Stimulated activated CD8-positive, alpha-beta memory T cell treated with anti-CD3 and anti-CD28 coated beads, Interleukin-4, amount 100 ng/mL, for 1 hour (primary cell): ENCODE data around the gene ABRACL.
"Not testable (repeated sequence)": the region's sequence is repeated elsewhere in the genome, so short reads cannot be mapped to it uniquely, and the experiment has no call there.

Experiments used
- DNase-seq, 2 donors: peaks; one replicate each; pipeline ENCODE4 v3.0.0-alpha.2; 2020; ENCODE audit warnings: low read depth in 2 of 2, low spot score in 1 of 2

Gene ABRACL

GRCh38 chr6:139010674-139011073 lies 17.9 kb upstream of the ABRACL start:
- DNase-seq, result no peak

GRCh38 chr6:139011980-139012379 lies 16.6 kb upstream of the ABRACL start:
- DNase-seq, result no peak

DNA sequence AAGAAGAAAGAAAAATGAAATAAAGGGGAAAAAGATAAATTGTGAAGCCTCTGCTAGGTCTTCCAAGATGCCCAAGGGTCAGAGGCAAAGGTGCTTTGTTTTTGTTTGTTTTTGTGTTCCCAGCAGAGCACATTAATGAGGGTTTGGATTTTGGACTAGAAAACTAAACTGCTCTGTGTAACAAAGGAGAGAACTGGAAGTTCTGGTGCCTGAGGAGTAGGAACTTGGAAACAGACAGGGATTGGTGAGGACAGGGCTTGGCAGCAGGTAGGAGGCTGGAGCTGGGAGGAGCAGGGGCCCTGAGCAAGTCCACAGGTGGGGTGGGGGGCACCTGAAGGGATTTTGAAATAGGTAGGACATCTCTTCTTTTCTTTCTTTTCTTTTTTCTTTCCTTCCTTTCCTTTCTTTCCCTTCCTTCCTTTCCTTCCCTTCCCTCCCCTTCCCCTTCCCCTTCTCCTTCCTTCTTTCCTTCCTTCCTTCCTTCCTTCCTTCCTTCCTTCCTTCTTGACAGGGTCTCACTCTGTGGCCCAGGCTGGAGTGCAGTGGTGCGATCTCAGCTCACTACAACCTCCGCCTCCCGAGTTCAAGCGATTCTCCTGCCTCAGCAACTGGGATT lies 15.3 kb upstream of the ABRACL start:
- DNase-seq, result no peak

DNA sequence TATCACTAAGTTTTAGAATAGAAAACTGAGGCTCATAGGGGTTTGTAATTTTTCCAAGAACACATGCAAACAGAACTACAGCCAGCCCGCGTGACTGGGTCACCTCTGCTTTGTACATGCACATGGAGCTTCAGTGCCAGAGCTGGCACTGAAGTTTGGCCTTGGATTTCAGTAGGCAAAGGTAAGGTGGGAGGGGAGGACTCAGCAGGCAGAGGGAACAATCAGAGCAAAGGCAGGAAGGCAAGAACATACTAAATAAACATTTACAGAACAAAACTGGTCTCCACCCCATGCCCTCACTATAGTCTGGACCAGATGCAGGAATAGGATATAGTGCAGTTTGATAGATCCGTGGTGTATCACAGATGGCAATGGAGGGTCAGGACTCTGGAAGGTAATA lies 13.6 kb upstream of the ABRACL start:
- DNase-seq, result no peak

- DNase-seq, result no peak
Measured at GRCh38 chr6:139016337-139017213, 12.0 kb upstream of the ABRACL start.

DNA sequence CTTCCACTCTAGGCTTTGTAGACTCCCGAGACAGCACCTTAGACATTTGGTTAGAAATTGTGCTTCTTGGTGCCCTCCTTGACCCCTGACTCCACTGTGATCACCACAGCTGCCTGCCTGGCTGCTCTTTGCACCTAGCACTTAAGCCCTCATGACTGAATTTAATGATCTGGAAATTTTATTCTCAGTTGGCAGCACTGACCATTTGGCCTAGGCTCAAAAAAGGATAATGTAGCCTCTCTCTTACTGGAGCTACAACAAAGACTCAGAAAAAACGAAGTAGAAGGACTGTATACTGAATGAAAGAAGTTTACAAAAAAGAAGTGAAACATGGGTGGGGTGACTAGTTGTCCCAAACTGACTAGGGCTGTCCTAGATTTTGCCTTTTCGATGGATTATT lies 11.3 kb upstream of the ABRACL start:
- no peak for DNase-seq

DNA sequence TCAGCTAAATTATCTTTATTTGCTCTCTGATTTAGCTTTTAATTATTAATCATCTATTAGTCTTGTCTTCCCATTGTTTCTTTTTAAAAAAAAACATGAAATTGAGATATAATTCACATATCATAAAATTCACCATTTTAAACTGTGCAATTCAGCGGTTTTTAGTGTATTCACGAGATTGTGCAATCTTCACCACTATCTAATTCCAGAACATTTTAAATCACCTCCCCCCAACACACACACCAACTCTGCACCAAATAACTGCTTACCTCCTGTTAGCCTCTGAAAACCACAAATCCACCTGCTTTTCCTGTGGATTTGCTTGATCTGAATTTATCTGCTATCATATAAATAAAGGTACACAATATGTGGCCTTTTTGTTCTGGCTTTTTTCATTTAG lies 8.8 kb upstream of the ABRACL start:
- DNase-seq, result no peak

DNA sequence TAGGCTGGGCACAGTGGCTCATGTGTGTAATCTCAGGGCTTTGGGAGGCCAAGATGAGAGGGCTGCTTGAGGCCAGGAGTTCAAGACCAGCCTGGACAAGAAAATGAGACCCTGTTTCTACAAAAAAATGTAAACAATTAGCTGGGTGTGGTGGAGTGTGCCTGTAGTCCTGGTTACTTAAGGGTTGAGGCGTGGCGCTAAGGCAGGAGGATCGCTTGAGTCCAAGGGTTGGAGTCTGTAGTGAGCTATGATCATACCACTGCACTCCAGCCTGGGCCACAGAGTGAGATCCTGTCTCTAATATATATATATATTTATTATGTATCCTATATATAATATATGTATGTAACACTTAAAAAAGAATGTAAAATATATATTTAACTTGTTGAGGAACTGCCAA lies 7.9 kb upstream of the ABRACL start:
- no peak for DNase-seq

DNA sequence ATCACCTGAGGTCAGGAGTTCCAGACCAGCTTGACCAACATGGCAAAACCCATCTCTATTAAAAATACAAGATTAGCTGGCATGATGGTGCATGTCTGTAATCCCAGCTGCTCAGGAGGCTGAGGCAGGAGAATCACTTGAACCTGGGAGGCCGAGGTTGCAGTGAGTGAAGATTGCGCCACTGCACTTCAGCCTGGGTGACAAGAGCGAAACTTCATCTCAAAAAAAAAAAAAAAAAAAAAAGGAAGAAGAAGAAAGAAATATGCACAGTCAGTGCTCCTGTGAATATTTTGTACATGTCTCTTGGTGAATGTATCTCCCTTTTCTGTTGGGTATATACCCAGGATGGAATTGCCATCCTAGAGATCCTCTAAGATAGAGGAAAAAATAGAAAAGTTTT lies 3.1 kb upstream of the ABRACL start:
- not testable (repeated sequence) for DNase-seq

GRCh38 chr6:139027620-139028182 lies 844 bp upstream of the ABRACL start:
- DNase-seq, result no peak

- no peak for DNase-seq
Measured at GRCh38 chr6:139028215-139028657, 309 bp upstream of the ABRACL start.

DNA sequence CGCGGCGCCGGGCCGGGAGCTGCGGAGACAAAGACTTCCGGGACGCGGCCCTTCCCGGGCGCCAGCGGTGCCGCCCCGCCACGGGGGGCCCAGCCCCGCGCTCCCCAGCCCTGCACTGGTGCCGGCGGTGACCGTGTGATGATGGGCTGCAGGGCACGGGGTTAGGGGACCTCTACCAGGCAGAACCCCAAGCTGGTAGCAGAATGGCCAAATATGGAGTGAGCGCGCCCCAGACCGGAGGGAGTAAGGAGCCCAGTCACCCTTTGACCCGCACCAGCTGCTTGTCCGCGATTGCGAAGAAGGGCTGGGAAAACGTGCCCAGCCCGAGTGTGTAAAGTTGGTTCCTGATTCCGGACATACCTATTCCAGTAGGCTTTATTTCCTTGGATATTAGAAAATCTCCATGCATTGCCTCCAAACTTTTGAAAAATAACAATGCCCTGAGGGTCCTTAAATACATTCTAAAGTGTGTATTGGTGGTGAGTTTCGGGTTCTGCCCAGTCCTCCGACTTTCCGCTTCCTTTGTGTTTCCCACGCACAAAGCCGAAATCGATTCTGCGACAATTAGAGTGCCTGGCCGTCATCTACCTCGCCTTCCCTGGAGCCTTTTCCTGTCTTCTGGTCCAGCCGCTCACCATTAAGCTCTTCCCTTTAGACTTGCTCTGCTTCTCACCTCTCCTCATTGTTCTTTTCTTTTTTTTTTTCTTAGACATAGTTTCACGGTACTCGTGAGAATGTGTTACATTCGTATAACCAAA lies 1.1 kb downstream of the ABRACL start:
- DNase-seq, result no peak

DNA sequence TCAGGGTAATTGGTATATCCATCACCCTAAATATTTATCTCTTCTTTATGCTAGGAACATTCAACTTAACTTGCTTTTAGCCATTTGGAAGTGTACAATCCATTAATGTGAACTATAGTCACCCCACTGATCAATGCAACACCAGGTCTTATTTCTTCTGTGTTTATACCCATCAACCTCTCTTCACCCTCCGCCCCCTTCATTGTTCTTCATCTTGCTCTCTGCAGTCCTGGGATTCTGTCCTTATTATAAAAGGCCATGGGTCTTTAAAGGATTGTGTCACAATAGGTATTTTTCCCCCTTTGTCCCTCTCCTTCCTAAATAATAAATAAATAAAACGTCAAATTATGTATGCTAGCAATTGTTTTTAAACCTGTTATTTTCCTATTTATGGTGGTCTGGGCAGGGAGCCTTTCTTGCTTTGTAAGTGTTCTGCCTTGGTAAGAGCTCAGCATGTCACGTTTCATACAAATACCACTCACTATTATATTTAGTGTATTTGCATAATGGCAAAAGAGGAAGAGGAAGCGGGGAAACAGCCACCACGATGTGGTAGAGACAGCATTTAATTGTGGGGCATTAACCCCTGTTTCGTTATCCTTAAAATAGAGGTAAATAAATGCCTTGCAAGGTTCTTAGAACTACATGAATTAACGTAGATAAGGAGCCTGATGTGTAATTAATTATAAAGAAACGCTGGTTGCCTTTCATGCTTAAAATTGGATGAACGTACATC lies 1.9 kb downstream of the ABRACL start:
- DNase-seq, result no peak

DNA sequence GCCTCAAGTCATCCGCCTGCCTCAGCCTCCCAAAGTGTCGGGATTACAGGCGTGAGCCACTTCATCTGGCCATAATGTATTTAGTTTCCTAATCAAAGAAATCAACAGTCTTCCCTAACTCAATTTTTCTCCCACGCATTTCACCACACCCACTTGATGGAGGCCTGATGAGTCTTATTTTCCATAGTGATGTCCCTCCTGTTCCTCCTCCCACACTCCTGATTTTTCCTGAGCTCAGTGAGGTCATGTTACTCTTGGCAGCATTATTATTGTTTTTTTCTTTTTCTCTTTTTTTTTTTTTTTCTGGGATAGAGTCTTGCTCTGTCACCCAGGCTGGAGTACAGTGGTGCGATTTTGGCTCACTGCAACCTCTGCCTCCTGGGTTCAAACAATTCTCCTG lies 8.9 kb downstream of the ABRACL start:
- DNase-seq, result no peak

DNA sequence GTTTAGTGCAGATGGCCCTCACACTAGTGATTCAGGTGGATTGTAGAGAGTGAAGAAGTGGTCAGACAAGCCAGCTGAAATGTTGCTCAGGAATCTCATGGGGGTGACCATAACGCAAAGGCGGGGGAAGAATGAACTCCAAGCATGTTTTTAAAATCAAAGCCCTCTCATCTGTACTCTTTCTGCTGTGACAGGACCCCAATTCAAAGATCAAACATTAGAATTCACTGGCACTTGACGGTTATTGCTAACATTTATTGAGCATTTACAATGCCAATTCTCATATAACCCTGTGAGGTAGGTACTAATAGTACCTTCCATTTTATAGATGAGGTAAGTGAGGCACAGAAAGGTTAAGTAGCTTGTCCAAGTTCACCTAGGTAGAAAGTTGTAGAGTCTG lies 15.7 kb downstream of the ABRACL start:
- DNase-seq, result no peak

GRCh38 chr6:139047677-139048076 lies 19.1 kb downstream of the ABRACL start:
- DNase-seq, result no peak

GRCh38 chr6:139048912-139049311 lies 20.4 kb downstream of the ABRACL start:
- DNase-seq, result not testable (repeated sequence)

- not testable (repeated sequence) for DNase-seq
Measured at GRCh38 chr6:139050131-139050769, 21.7 kb downstream of the ABRACL start.

DNA sequence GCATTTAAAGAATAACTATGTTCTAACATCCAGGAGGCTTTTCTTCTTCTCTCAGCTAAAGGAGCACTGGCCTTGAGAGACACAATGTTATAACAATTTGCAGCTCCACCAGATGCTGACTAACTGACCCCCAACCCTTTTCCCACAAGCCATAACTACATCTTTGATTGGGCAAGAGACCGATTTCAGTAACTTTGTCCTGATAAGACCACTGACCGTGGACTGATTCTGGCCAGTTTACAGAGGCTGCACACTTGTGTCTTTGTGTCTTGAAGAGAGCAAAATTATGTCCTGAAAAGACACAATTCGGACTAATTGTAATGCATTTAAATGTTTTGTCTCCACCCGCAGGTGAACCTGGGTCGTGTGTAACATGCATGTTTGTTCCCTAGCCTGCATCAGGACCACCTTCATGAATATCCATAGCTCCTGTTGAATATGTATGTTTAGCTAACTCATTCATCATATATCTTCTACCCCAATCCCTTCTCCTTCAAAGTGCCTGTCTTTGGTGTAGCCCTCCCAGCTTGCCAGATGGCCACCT lies 22.3 kb downstream of the ABRACL start:
- no peak for DNase-seq

DNA sequence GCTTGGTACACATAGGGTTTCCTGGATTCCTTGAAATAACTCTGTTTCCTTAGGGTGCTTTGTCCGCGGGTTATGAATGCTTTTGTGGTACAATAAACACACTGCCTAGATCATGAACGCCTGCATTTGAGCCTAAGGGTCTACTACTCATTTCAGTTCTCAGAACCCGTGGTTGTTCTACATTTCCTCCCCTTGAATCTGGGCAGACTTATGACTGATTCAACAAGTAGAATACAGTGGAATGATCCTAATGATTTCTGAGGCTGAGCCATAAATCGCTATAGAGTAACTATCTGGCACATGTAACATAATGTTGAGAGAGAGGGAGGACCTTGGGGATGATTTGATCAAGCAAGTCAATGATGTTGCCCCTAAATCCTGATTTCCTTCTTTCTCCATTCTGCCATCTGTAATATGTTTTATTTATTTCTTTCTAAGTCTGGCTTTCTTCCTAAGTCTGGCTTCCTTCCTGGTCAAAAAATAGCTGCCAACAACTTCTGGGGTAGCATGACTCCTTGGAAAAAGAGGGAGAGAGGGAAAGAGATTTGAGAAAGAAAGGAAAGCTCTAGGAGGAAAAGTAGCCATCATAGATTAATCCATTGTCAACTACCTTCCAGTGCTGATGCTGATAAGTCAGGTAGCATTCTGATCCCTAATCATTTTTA lies 23.0 kb downstream of the ABRACL start:
- DNase-seq, result no peak
